ENCODE data around the gene ACAA1. TPM values are rescaled to one million over a fixed set of nuclear protein-coding genes. Genes with fewer than 3 reads are reported as not detected.

ACAA1 gene
- total RNA-seq, 1 experiment from 2014 or later: 49.0 TPM

DNA sequence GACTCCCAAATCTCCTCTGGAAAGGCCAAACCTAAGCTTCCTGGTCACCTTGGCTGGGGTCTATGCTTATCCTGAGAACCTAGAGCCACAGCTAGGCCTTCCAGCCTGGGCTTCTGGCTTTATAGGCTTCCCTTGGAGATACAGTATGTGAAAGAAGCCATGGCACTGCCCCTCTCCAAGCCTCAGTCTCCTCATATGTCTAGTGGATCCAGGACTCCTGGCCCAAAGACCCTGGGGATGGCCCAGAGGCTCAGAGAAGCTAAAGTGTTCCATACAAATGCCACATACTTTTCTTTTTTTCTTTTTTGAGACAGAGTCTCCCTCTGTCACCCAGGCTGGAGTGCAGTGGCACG, 8.6 kb downstream of the ACAA1 start:
- Histone ChIP-seq H3K36me3 (ENCODE audit: control insufficient read depth in 1 of 2, insufficient read depth in 2 of 2, low read length in 2 of 2) (peaks cover 29 to 40% of the 10 kb centered on the region in 2 experiments; a peak in 3 of 4 replicates), H3K79me2 (ENCODE audit: insufficient read depth, low read length) (no peaks in the 10 kb centered on the region), H3K4me1 (ENCODE audit: control insufficient read depth in 1 of 2, insufficient read depth in 2 of 2, low read length in 2 of 2) (peaks cover 10 to 11% of the 10 kb centered on the region in 2 experiments), H3K27me3 (ENCODE audit: insufficient read depth, low read length) (no peaks in the 10 kb centered on the region), H2AFZ (ENCODE audit: low read depth, low read length, poor library complexity, severe bottlenecking) (no peak overlapping the region), H3K4me3 (replicated peaks in 1 of 2; ENCODE audit: low read depth in 1 of 2, low read length in 2 of 2) (no peak overlapping the region), H3K4me2 (ENCODE audit: low read length) (no peak overlapping the region), H3K27ac (ENCODE audit: low read depth, low read length) (no peak overlapping the region), H3K9ac (ENCODE audit: low read length) (no peak overlapping the region), H4K20me1 (ENCODE audit: insufficient read depth) (no peaks in the 10 kb centered on the region), H3K9me2 (ENCODE audit: insufficient read depth) (no peaks in the 10 kb centered on the region), H3K9me3 (ENCODE audit: control insufficient read depth in 1 of 2, insufficient read depth in 1 of 2, low read depth in 1 of 2, low read length in 2 of 2) (no peaks in the 10 kb centered on the region)
- DNase-seq (ENCODE audit: low read depth, low spot score) (no peak), ATAC-seq (no peak)
- ChIA-PET RAD21 (ENCODE audit: low non-redundant PET in 1 of 2, low total read pairs in 2 of 2, uncharacterized antibody in 2 of 2, unreplicated experiment in 2 of 2) (no interaction called here), CTCF (no interaction called here), POLR2A (interaction anchor here (1.9 kb wide), 1 partner anchor 9 kb away, joined by 5 read pairs; the partner anchor contains the start of gene ACAA1)
- no peak for TF ChIP-seq EZH2phosphoT487 (IDR thresholded peaks at IDR 0.05; ENCODE audit: borderline replicate concordance)
- TF ChIP-seq EGR1 (IDR thresholded peaks at IDR 0.05; ENCODE audit: low read depth): no peak
- no peak for TF ChIP-seq EZH2 (IDR thresholded peaks at IDR 0.05)
- TF ChIP-seq, protein P1, sequence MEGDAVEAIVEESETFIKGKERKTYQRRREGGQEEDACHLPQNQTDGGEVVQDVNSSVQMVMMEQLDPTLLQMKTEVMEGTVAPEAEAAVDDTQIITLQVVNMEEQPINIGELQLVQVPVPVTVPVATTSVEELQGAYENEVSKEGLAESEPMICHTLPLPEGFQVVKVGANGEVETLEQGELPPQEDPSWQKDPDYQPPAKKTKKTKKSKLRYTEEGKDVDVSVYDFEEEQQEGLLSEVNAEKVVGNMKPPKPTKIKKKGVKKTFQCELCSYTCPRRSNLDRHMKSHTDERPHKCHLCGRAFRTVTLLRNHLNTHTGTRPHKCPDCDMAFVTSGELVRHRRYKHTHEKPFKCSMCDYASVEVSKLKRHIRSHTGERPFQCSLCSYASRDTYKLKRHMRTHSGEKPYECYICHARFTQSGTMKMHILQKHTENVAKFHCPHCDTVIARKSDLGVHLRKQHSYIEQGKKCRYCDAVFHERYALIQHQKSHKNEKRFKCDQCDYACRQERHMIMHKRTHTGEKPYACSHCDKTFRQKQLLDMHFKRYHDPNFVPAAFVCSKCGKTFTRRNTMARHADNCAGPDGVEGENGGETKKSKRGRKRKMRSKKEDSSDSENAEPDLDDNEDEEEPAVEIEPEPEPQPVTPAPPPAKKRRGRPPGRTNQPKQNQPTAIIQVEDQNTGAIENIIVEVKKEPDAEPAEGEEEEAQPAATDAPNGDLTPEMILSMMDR (IDR thresholded peaks at IDR 0.05 in 2 of 3, conservative IDR thresholded peaks at IDR 0.05 in 1 of 3; ENCODE audit: borderline replicate concordance in 1 of 3, insufficient read depth in 1 of 3, low read depth in 2 of 3, low read length in 2 of 3): no peak
- no peak for TF ChIP-seq SRF (IDR thresholded peaks at IDR 0.05; ENCODE audit: low read depth)
- TF ChIP-seq, protein P2, sequence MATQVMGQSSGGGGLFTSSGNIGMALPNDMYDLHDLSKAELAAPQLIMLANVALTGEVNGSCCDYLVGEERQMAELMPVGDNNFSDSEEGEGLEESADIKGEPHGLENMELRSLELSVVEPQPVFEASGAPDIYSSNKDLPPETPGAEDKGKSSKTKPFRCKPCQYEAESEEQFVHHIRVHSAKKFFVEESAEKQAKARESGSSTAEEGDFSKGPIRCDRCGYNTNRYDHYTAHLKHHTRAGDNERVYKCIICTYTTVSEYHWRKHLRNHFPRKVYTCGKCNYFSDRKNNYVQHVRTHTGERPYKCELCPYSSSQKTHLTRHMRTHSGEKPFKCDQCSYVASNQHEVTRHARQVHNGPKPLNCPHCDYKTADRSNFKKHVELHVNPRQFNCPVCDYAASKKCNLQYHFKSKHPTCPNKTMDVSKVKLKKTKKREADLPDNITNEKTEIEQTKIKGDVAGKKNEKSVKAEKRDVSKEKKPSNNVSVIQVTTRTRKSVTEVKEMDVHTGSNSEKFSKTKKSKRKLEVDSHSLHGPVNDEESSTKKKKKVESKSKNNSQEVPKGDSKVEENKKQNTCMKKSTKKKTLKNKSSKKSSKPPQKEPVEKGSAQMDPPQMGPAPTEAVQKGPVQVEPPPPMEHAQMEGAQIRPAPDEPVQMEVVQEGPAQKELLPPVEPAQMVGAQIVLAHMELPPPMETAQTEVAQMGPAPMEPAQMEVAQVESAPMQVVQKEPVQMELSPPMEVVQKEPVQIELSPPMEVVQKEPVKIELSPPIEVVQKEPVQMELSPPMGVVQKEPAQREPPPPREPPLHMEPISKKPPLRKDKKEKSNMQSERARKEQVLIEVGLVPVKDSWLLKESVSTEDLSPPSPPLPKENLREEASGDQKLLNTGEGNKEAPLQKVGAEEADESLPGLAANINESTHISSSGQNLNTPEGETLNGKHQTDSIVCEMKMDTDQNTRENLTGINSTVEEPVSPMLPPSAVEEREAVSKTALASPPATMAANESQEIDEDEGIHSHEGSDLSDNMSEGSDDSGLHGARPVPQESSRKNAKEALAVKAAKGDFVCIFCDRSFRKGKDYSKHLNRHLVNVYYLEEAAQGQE (IDR thresholded peaks at IDR 0.05; ENCODE audit: low read depth): no peak
- no peak for TF ChIP-seq ZFX (IDR thresholded peaks at IDR 0.05)
- no peak for TF ChIP-seq CEBPB (IDR thresholded peaks at IDR 0.05; ENCODE audit: low read depth)
- TF ChIP-seq FOSL1 (IDR thresholded peaks at IDR 0.05; ENCODE audit: low read depth): no peak
- no peak for TF ChIP-seq JUND (IDR thresholded peaks at IDR 0.05)
- TF ChIP-seq, protein P3, sequence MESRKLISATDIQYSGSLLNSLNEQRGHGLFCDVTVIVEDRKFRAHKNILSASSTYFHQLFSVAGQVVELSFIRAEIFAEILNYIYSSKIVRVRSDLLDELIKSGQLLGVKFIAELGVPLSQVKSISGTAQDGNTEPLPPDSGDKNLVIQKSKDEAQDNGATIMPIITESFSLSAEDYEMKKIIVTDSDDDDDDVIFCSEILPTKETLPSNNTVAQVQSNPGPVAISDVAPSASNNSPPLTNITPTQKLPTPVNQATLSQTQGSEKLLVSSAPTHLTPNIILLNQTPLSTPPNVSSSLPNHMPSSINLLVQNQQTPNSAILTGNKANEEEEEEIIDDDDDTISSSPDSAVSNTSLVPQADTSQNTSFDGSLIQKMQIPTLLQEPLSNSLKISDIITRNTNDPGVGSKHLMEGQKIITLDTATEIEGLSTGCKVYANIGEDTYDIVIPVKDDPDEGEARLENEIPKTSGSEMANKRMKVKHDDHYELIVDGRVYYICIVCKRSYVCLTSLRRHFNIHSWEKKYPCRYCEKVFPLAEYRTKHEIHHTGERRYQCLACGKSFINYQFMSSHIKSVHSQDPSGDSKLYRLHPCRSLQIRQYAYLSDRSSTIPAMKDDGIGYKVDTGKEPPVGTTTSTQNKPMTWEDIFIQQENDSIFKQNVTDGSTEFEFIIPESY (IDR thresholded peaks at IDR 0.05; ENCODE audit: extremely low read depth, insufficient replicate concordance, low read length): no peak
- TF ChIP-seq TCF7L2 (IDR thresholded peaks at IDR 0.05; ENCODE audit: borderline replicate concordance, extremely low read depth, insufficient read depth, insufficient read length): no peak
- TF ChIP-seq ZNF274 (IDR thresholded peaks at IDR 0.05; ENCODE audit: low read depth, low read length): no peak
- no peak for TF ChIP-seq POLR2A (IDR thresholded peaks at IDR 0.05; ENCODE audit: borderline replicate concordance, extremely low read depth, insufficient read depth, insufficient read length)
- TF ChIP-seq RAD21 (IDR thresholded peaks at IDR 0.05; ENCODE audit: low read depth): no peak
- TF ChIP-seq, protein P4, sequence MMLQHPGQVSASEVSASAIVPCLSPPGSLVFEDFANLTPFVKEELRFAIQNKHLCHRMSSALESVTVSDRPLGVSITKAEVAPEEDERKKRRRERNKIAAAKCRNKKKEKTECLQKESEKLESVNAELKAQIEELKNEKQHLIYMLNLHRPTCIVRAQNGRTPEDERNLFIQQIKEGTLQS (IDR thresholded peaks at IDR 0.05): no peak
- intact Hi-C loops (cut with micrococcal nuclease): no loop called here
- BruUV-seq (replicated peaks): no TSS peak
